ENCODE results near the gene TBX21. TPM values are rescaled to one million over a fixed set of nuclear protein-coding genes. Genes with fewer than 3 reads are reported as not detected.

Gene TBX21
- total and polyA plus RNA-seq, 2 of the 4 experiments (the other 2 are of a cell fraction): not detected

GRCh38 chr17:47693731-47694580 lies 39.1 kb upstream of the TBX21 start, which contains the start of gene TBKBP1:
TSS of gene TBKBP1 (plus strand) at chr17:47694161. CDS start at chr17:47696113, 1,952 bp downstream.
- Histone ChIP-seq H3K36me3 (ENCODE audit: control insufficient read depth, insufficient read depth, low read length) (peaks cover 9% of the 10 kb centered on the region; the same call in 1 of the 2 replicates), H3K14ac (replicated peaks; ENCODE audit: low read depth, low read length) (peak within 1 kb of the TSS; percentile 85), H4K8ac (ENCODE audit: low read depth in 2 of 2, low read length in 2 of 2) (peak within 1 kb of the TSS; percentile 97), H3K27me3 (ENCODE audit: control insufficient read depth, insufficient read depth, low read length) (no peaks in the 10 kb centered on the region; the same call in 1 of the 2 replicates), H3K4me1 (ENCODE audit: control insufficient read depth, insufficient read depth, low read length) (peaks cover 11% of the 10 kb centered on the region), H3K4me2 (ENCODE audit: low read depth, low read length) (peak within 1 kb of the TSS; percentile 83), H2BK120ac (ENCODE audit: low read depth, low read length) (no peak within 1 kb of the TSS), H3K27ac (ENCODE audit: insufficient read depth, low read length) (peak within 1 kb of the TSS; percentile 69), H3K18ac (ENCODE audit: low read depth, low read length) (peak within 1 kb of the TSS; percentile 50; the same call in 1 of the 2 replicates), H2BK20ac (ENCODE audit: low read depth, low read length) (no peak within 1 kb of the TSS), H3K56ac (ENCODE audit: extremely low read depth, insufficient read depth, low read length) (no peak within 1 kb of the TSS), H2AK9ac (replicated peaks; ENCODE audit: low read depth, low read length, poor library complexity) (peak within 1 kb of the TSS; percentile 87), H3K79me1 (ENCODE audit: low read depth in 1 of 2, low read length in 2 of 2) (peaks cover 5 to 10% of the 10 kb centered on the region in 2 experiments; a peak in 2 of 4 replicates), H3K9me3 (ENCODE audit: control insufficient read depth, insufficient read depth, low read length) (no peaks in the 10 kb centered on the region), H2BK5ac (ENCODE audit: low read depth, low read length, poor library complexity, severe bottlenecking) (peak within 1 kb of the TSS; percentile 79), H2AK5ac (ENCODE audit: low read depth, low read length) (peak within 1 kb of the TSS; percentile 80), H3K4ac (ENCODE audit: low read depth, low read length) (peak within 1 kb of the TSS; percentile 92), H3K9me1 (ENCODE audit: insufficient read depth, low read length) (0 out of 2 replicates have a peak, but pooled peaks cover 3% of the 10 kb centered on the region), H2BK15ac (ENCODE audit: low read depth, low read length) (no peak within 1 kb of the TSS; the same call in 2 of the 3 replicates), H2AFZ (replicated peaks; ENCODE audit: low read length, poor library complexity) (peak within 1 kb of the TSS; percentile 95), H4K20me1 (ENCODE audit: insufficient read depth, low read length) (peaks cover 10% of the 10 kb centered on the region; the same call in 1 of the 2 replicates), H4K91ac (ENCODE audit: insufficient read depth, low read depth, low read length) (peak within 1 kb of the TSS; percentile 50), H3K4me3 (ENCODE audit: insufficient read depth, low read depth, low read length) (peak within 1 kb of the TSS; percentile 85), H3K9ac (ENCODE audit: low read depth, low read length) (peak within 1 kb of the TSS; percentile 71), H4K5ac (ENCODE audit: low read depth, low read length) (peak within 1 kb of the TSS; percentile 27; the same call in 1 of the 2 replicates), H3K23ac (ENCODE audit: low read depth, low read length) (peak within 1 kb of the TSS; percentile 95)
- no TSS peak for BruUV-seq (replicated peaks)
- intact Hi-C loops (cut with micrococcal nuclease): no loop called here
- in situ Hi-C loops (cut with MboI; ENCODE audit: low sequenced_read_pairs): no loop called here
- ChIA-PET POLR2A (ENCODE audit: unreplicated experiment) (no interaction called here), CTCF (no interaction called here)
- no peak for TF ChIP-seq CTCF (conservative IDR thresholded peaks at IDR 0.05; ENCODE audit: low read depth, low read length)
- peak; percentile 55; the same call in 1 of the 2 replicates for TF ChIP-seq MXI1 (IDR thresholded peaks at IDR 0.05; ENCODE audit: borderline replicate concordance, low read depth, low read length)
- no peak for TF ChIP-seq ELK1 (IDR thresholded peaks at IDR 0.05; ENCODE audit: borderline replicate concordance, low read depth, low read length)
- no peak for TF ChIP-seq RFX5 (IDR thresholded peaks at IDR 0.05; ENCODE audit: low read depth, low read length)
- TF ChIP-seq SMC3 (IDR thresholded peaks at IDR 0.05; ENCODE audit: low read depth, low read length): no peak
- dilution Hi-C loops (cut with HindIII; ENCODE audit: low sequenced_read_pairs, unreplicated experiment): no loop called here
- ATAC-seq (ENCODE audit: low read depth) (peak; percentile 64), DNase-seq (peak; percentile 38)
- 0% methylated on average over 8 of the region's 87 CpGs; no CpG with 5 or more reads in 1 of the 2 experiments for WGBS, 2 experiments (ENCODE audit: extremely low coverage in 2 of 2, insufficient read length in 1 of 2)

Data from IMR-90 (cell line).